Transverse colon (tissue), 4 donors: Measurements from ENCODE around the gene GSC2. TPM values are rescaled to one million over a fixed set of nuclear protein-coding genes. Genes with fewer than 3 reads are reported as not detected.

Experiments used
- DNase-seq: peaks from one replicate; pipeline ENCODE4 v3.0.0-alpha.2; 2019
- H3K27ac ChIP-seq, 4 donors: fragments of 200-600 bp; sonication (generic); 2 replicates each; pipeline ENCODE4 v1.5.1; 2016 to 2018; ENCODE audit warnings: inconsistent platforms in 4 of 4
- H3K27me3 ChIP-seq: fragments of 200-600 bp; sonication (generic); 2 replicates; pipeline ENCODE4 v1.5.1; 2017; ENCODE audit warnings: inconsistent platforms
- H3K36me3 ChIP-seq, 4 donors: fragments of 200-600 bp; sonication (generic); 2 replicates each; pipeline ENCODE4 v1.5.1; 2017 to 2019; ENCODE audit warnings: inconsistent platforms in 4 of 4
- H3K4me1 ChIP-seq, 4 donors: fragments of 200-600 bp; sonication (generic); 2 replicates each; pipeline ENCODE4 v1.5.1; 2017 to 2020; ENCODE audit warnings: inconsistent platforms in 4 of 4
- H3K4me3 ChIP-seq, 4 donors: fragments of 200-600 bp; sonication (generic); 1 replicate in 1 of 4; 2 replicates in 3 of 4; pipeline versions ENCODE4 v1.5.1 to v1.6.1; 2017 to 2019; ENCODE audit warnings: inconsistent platforms in 4 of 4
- H3K9me3 ChIP-seq, 2 donors: fragments of 200-600 bp; sonication (generic); 2 replicates each; pipeline ENCODE4 v1.5.1; 2017 to 2019; ENCODE audit warnings: inconsistent platforms in 2 of 2
- CTCF ChIP-seq, 5 experiments: fragments of 200-600 bp in 3 of 5; fragments of 450-650 bp in 2 of 5; sonication (generic) in 3 of 5; IDR thresholded peaks; 1 replicate in 2 of 5; 2 replicates in 3 of 5; pipeline ENCODE4 v1.5.1; 2016 to 2017; ENCODE audit warnings: antibody characterized with exemption in 5 of 5, inconsistent platforms in 3 of 5, mild to moderate bottlenecking in 2 of 5, moderate library complexity in 1 of 5
- EP300 ChIP-seq: sonication (generic); formaldehyde crosslinking; IDR thresholded peaks from one replicate; pipeline ENCODE4 v1.6.1; 2017; ENCODE audit warnings: antibody characterized with exemption, low read depth
- POLR2A ChIP-seq: fragments of 450-650 bp; IDR thresholded peaks from one replicate; pipeline ENCODE4 v1.6.1; 2016; ENCODE audit warnings: antibody characterized with exemption, mild to moderate bottlenecking, moderate library complexity
- POLR2AphosphoS5 ChIP-seq, 3 donors: sonication (generic); formaldehyde crosslinking; IDR thresholded peaks; one replicate each; pipeline ENCODE4 v1.6.1; 2016; ENCODE audit warnings: antibody characterized with exemption in 3 of 3
- WGBS, 2 donors: methylation state at CpG; one replicate each; pipeline ENCODE4 v1.1.5; 2018; ENCODE audit warnings: low coverage in 1 of 2; 5-methylcytosine and 5-hydroxymethylcytosine counted together
- in situ Hi-C, 4 donors: fragments of 200-750 bp; cut with MboI; loops; one replicate each; pipeline versions ENCODE4 v1.15.0 to v1.15.1; 2017; ENCODE audit warnings: low sequenced_read_pairs in 3 of 4, low pct_ligation_motif_present in 1 of 4, low pct_unique_long_range_greater_than_20kb in 1 of 4
- intact Hi-C: fragments of 100-400 bp; cut with DNase I; formaldehyde crosslinking; loops from one replicate; pipeline ENCODE4 v1.15.1; 2023; ENCODE audit warnings: low total_unique reads
- total RNA-seq, 4 donors: library from RNA; depleted of rRNA; stranded (reverse); fragments of >200 nt; gene quantifications; one replicate each; pipeline ENCODE4 v1.1.0, GENCODE V29; 2016

The GSC2 gene
- total RNA-seq, 4 donors from 2014 or later = not detected

- no peak for DNase-seq
- Histone ChIP-seq H3K36me3 (no peaks in the 10 kb centered on the region), H3K4me1 (peaks cover 14 to 56% (median 23%) of the 10 kb centered on the region in 4 donors), H3K9me3 (no peaks in the 10 kb centered on the region), H3K27me3 (no peaks in the 10 kb centered on the region), H3K27ac (no peak overlapping the region), H3K4me3 (no peak overlapping the region)
- in situ Hi-C loops = no loop called here
- intact Hi-C loops = no loop called here
- WGBS, 2 donors = 94% methylated on average over 8 of the region's 8 CpGs; no CpG with 5 or more reads in 1 of the 2 donors
- TF ChIP-seq CTCF (IDR thresholded peaks at IDR 0.05) = no peak
- TF ChIP-seq POLR2AphosphoS5 (IDR thresholded peaks at IDR 0.05) = no peak
- no peak for TF ChIP-seq EP300
- no peak for TF ChIP-seq POLR2A
These were observed 44.6 kb downstream of the GSC2 start for GRCh38 chr22:19105456-19105855.

DNA sequence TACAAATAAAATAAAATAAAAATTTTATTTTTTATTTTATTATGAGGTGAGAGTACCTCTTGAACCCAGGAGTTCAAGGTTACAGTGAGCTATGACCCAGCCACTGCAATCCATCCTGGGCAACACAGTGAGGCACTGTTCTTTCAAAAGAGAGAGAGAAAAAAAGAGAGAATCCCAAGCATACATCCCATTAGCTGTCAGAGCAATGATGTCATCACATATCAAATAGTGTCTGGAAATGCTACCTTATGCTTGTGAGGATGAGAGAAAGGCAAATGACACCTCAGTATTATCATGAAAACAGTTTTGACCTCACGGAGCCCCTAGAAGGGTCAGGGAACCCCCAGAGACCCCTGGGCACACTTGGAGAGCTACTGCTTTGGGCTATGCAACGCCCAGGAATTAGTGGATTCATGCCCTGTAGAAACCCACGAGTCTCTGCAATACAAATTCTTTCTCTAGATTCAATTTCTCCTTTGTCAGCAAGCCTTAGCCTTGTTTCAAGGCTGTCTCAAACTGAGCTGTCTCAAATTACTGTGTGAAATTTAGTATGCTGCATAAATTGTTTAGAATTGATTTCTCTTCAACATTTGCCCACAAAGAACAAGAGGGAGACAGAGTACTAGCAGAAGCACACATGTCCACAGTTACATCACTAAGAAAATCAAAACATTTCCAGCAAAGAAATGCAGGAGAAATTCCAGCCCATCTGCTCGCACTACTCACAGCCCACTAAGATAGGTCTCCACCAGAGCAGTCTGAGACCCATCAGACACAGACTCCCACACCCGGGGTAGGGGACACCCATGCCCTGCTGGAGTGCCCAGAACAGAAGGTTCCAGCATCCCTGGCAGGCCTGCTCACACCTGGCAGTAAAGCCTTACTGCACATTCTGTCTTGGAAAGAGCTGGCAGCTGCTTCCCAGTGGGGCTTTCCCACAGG, 45.9 kb downstream of the GSC2 start:
- no peak for TF ChIP-seq POLR2AphosphoS5 (IDR thresholded peaks at IDR 0.05)
- no peak for TF ChIP-seq EP300
- TF ChIP-seq POLR2A = no peak
- TF ChIP-seq CTCF (IDR thresholded peaks at IDR 0.05) = no peak
- no peaks in the 10 kb centered on the region for H3K9me3 ChIP-seq
- no peak overlapping the region for H3K4me3 ChIP-seq
- in situ Hi-C loops (no loop called here), intact Hi-C loops (no loop called here)
- H3K36me3 ChIP-seq = no peaks in the 10 kb centered on the region
- H3K27ac ChIP-seq = peak overlapping the region in 1 of 4 donors; percentile 16
- no peaks in the 10 kb centered on the region for H3K27me3 ChIP-seq
- H3K4me1 ChIP-seq = peaks cover 6 to 43% (median 12%) of the 10 kb centered on the region in 4 donors
- WGBS, 2 donors = 60 to 61% methylated on average over 2 to 5 of the region's 5 CpGs
- no peak for DNase-seq

DNA sequence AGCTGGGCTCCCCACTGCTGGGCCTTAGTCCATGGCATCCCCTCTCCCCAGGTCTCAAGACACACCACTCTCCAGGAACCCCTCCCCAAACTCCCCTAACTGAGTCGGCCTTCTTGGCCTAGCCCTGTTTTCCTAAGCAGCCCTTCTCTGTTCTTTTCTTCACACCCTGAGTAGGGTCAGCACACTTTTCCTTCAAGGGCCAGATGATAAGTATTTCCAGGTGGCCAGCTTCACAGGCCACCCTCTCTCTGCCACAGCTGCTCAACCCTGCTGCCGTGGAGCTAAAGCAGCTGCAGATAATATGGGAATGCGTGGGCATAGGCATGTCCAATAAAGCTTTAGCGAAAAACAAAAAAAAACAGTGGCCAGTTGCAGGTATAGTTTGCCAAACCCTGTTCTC, 51.9 kb downstream of the GSC2 start:
- Histone ChIP-seq H3K27ac (no peak overlapping the region), H3K9me3 (no peaks in the 10 kb centered on the region), H3K4me1 (no peaks in the 10 kb centered on the region), H3K27me3 (no peaks in the 10 kb centered on the region), H3K36me3 (no peaks in the 10 kb centered on the region), H3K4me3 (no peak overlapping the region)
- no peak for TF ChIP-seq CTCF (IDR thresholded peaks at IDR 0.05)
- TF ChIP-seq EP300 = no peak
- no peak for TF ChIP-seq POLR2A
- no peak for TF ChIP-seq POLR2AphosphoS5 (IDR thresholded peaks at IDR 0.05)
- in situ Hi-C loops = no loop called here
- intact Hi-C loops = no loop called here
- no peak for DNase-seq
- 75 to 76% methylated on average over 1 to 4 of the region's 4 CpGs for WGBS, 2 donors

GRCh38 chr22:19097518-19097917, 52.6 kb downstream of the GSC2 start:
- no peaks in the 10 kb centered on the region for H3K9me3 ChIP-seq
- H3K36me3 ChIP-seq = no peaks in the 10 kb centered on the region
- H3K4me3 ChIP-seq = no peak overlapping the region
- in situ Hi-C loops (no loop called here), intact Hi-C loops (no loop called here)
- TF ChIP-seq POLR2A (no peak), POLR2AphosphoS5 (IDR thresholded peaks at IDR 0.05) (no peak), EP300 (no peak)
- 93% methylated on average over 3 of the region's 3 CpGs; no CpG with 5 or more reads in 1 of the 2 donors for WGBS, 2 donors
- DNase-seq = no peak
- H3K27me3 ChIP-seq = no peaks in the 10 kb centered on the region
- H3K27ac ChIP-seq = no peak overlapping the region
- H3K4me1 ChIP-seq = no peaks in the 10 kb centered on the region

Other genes starting within 250 kb of the GSC2 start
- 1 to 10 TPM in 2 of 4 donors, under 1 TPM in 1, not detected in 1; 0.79 to 3.4 (median 1.5) TPM for gene DGCR6, start 244.0 kb downstream of the GSC2 start, total RNA-seq
- 10 to 100 TPM in 2 of 4 donors, 1 to 10 TPM in 2; 3.5 to 14.2 (median 9.3) TPM for gene PRODH, start 214.0 kb downstream of the GSC2 start, total RNA-seq
- gene DGCR2, start 27.9 kb downstream of the GSC2 start, total RNA-seq = 100 to 1,000 TPM in 1 of 4 donors, 10 to 100 TPM in 3; 71.6 to 106 (median 94.3) TPM
- not detected for gene TSSK2, start 19.0 kb downstream of the GSC2 start, total RNA-seq
- 10 to 100 TPM in 2 of 4 donors, 1 to 10 TPM in 2; 3.8 to 13.7 (median 10.4) TPM for gene ESS2, start 5.6 kb downstream of the GSC2 start, total RNA-seq
- 100 to 1,000 TPM in 3 of 4 donors, 10 to 100 TPM in 1; 80.2 to 146 (median 132) TPM for gene SLC25A1, start 28.4 kb upstream of the GSC2 start, total RNA-seq
- 1 to 10 TPM; 3.8 to 8.6 (median 5.6) TPM for gene CLTCL1, start 141.4 kb upstream of the GSC2 start, total RNA-seq